Activated naive CD8-positive, alpha-beta T cell treated with anti-CD3 and anti-CD28 coated beads for 36 hours (primary cell): ENCODE data around the gene TAS2R7. TPM values are rescaled to one million over a fixed set of nuclear protein-coding genes. Genes with fewer than 3 reads are reported as not detected.
"Not testable (repeated sequence)": the region's sequence is repeated elsewhere in the genome, so short reads cannot be mapped to it uniquely, and the experiment has no call there.

ENCODE experiments used
- DNase-seq: peaks from one replicate; pipeline ENCODE4 v3.0.0; 2021
- H3K27ac Mint-ChIP-seq: one replicate; pipeline ENCODE4 v1.8.0; 2022; ENCODE audit warnings: mild to moderate bottlenecking, moderate library complexity, mixed read lengths
- H3K27me3 Mint-ChIP-seq: one replicate; pipeline ENCODE4 v1.8.0; 2022; ENCODE audit warnings: mild to moderate bottlenecking, mixed read lengths
- H3K36me3 Mint-ChIP-seq: one replicate; pipeline ENCODE4 v1.8.0; 2021; ENCODE audit warnings: mild to moderate bottlenecking, mixed read lengths
- H3K4me1 Mint-ChIP-seq: one replicate; pipeline ENCODE4 v1.8.0; 2021; ENCODE audit warnings: mixed read lengths
- H3K4me3 Mint-ChIP-seq: one replicate; pipeline ENCODE4 v1.8.0; 2022; ENCODE audit warnings: mild to moderate bottlenecking, moderate library complexity, mixed read lengths
- H3K9me3 Mint-ChIP-seq: one replicate; pipeline ENCODE4 v1.8.0; 2022; ENCODE audit warnings: mixed read lengths
- total RNA-seq, 2 experiments: library from RNA; stranded (reverse); gene quantifications; one replicate each; pipeline ENCODE4 v1.2.3, GENCODE V29; 2021

The TAS2R7 gene, protein sequence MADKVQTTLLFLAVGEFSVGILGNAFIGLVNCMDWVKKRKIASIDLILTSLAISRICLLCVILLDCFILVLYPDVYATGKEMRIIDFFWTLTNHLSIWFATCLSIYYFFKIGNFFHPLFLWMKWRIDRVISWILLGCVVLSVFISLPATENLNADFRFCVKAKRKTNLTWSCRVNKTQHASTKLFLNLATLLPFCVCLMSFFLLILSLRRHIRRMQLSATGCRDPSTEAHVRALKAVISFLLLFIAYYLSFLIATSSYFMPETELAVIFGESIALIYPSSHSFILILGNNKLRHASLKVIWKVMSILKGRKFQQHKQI
- not detected for total RNA-seq

DNA sequence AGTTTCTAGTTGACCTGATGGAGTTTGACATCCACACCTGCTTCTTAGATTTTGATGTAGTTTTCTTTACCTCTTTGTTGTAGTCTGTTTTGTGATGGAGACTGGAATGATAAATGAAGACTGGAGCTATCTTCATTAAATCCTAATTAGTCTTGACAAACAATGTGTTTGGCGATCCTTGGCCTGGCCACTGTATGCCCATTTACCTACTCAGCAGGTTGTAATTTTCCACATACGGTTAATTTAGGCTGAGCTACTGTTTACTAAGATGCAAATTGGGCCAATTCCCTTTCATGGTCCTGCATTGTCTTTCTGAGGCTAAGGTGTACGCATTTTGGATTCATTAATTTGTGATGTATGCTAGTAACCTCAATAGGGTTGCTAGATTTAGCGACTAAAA lies at the start of gene TAS2R7:
Gene TAS2R7, minus strand, starts transcription at position 41 of the 400 bp plus-strand sequence. CDS start 57 bp downstream, outside the sequence.
- H3K27ac Mint-ChIP-seq = no peak within 1 kb of the TSS
- no peaks in the 10 kb centered on the region for H3K9me3 Mint-ChIP-seq
- H3K36me3 Mint-ChIP-seq = no peaks in the 10 kb centered on the region
- peaks cover 37% of the 10 kb centered on the region for H3K27me3 Mint-ChIP-seq
- H3K4me3 Mint-ChIP-seq = no peak within 1 kb of the TSS
- H3K4me1 Mint-ChIP-seq = no peaks in the 10 kb centered on the region
- no peak for DNase-seq

DNA sequence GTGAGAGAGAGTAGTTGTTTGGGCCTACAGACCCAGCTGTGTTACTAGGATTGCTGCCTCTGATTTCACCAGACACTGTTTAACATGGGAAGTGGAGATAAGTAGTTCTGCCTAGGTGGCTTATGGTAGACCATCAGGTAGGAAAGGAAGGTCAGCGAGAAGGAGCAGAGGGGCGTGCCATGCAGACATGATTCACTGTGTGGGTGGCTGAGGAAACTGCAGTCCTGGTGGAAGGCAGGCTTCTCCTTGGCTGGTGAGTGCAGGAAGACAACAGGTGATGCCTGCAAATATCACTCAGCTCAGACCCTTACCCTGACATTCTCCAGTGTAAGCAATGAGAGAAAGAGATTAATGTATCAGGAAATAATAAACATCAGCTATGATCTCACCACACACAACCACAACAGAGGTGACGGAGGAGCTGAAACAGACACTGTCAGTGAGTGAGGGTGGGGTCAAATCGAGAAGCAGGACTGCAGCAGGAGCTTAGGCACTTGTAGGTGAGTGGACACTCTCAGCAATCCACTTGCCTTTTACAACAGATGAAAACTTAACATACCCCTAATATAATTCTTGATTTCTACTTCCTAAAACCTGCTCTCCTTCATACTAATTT lies 48.9 kb upstream of the TAS2R7 start:
- Mint-ChIP-seq H3K36me3 (peaks cover 23% of the 10 kb centered on the region), H3K4me3 (no peak overlapping the region), H3K4me1 (peaks cover 37% of the 10 kb centered on the region), H3K27me3 (no peaks in the 10 kb centered on the region), H3K9me3 (peaks cover 8% of the 10 kb centered on the region), H3K27ac (no peak overlapping the region)
- DNase-seq = no peak

DNA sequence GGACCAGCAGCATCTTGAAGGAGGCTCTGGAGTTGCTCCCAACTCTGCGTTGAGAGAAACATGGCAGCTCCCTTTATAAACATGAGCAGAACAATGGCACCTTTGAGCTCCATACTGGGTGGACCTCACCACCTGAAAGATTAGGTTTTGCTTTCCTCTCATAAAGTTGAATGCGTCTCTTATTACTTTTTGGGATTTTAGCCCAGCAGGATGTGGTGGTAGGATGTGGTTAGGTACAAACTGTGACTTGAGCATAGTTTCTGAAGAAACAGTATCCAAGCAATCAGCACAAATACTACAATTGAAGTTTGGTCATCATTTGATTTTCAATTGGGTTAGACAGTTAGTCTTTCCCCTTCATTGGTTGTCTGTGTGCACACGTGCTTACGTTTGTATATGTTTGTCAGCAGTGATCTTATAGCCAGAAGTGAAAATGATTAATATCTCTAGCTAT lies 47.0 kb upstream of the TAS2R7 start, which contains the start of gene PRR4:
Gene PRR4, minus strand, starts transcription at position 51 of the 454 bp plus-strand sequence. Its CDS starts 38 bp downstream, at position 13.
- H3K27ac Mint-ChIP-seq = no peak within 1 kb of the TSS
- H3K36me3 Mint-ChIP-seq = peaks cover 16% of the 10 kb centered on the region
- no peaks in the 10 kb centered on the region for H3K27me3 Mint-ChIP-seq

GRCh38 chr12:10847744-10848143 lies 45.3 kb upstream of the TAS2R7 start:
- peaks cover 31% of the 10 kb centered on the region for H3K4me1 Mint-ChIP-seq
- peaks cover 19% of the 10 kb centered on the region for H3K36me3 Mint-ChIP-seq
- H3K9me3 Mint-ChIP-seq = no peaks in the 10 kb centered on the region
- H3K27ac Mint-ChIP-seq = no peak overlapping the region
- DNase-seq = no peak
- H3K27me3 Mint-ChIP-seq = no peaks in the 10 kb centered on the region
- H3K4me3 Mint-ChIP-seq = no peak overlapping the region

More for the DNA sequence above, 47.0 kb upstream of the TAS2R7 start, which contains the start of gene PRR4:
- H3K9me3 Mint-ChIP-seq = no peaks in the 10 kb centered on the region
- DNase-seq = peak; percentile 11
- H3K4me1 Mint-ChIP-seq = peaks cover 34% of the 10 kb centered on the region
- no peak within 1 kb of the TSS for H3K4me3 Mint-ChIP-seq

- no peak overlapping the region for H3K27ac Mint-ChIP-seq
- peaks cover 22% of the 10 kb centered on the region for H3K36me3 Mint-ChIP-seq
- no peak for DNase-seq
- H3K4me3 Mint-ChIP-seq = no peak overlapping the region
- H3K4me1 Mint-ChIP-seq = no peaks in the 10 kb centered on the region
- H3K9me3 Mint-ChIP-seq = peaks cover 2% of the 10 kb centered on the region
- H3K27me3 Mint-ChIP-seq = no peaks in the 10 kb centered on the region
These were observed 40.4 kb upstream of the TAS2R7 start for GRCh38 chr12:10842862-10843261.

GRCh38 chr12:10838461-10838860 lies 36.0 kb upstream of the TAS2R7 start:
- DNase-seq = no peak
- Mint-ChIP-seq H3K4me1 (no peaks in the 10 kb centered on the region), H3K27me3 (no peaks in the 10 kb centered on the region), H3K4me3 (no peak overlapping the region), H3K27ac (no peak overlapping the region), H3K9me3 (peaks cover 8% of the 10 kb centered on the region), H3K36me3 (peaks cover 11% of the 10 kb centered on the region)

GRCh38 chr12:10829994-10830393 lies 27.6 kb upstream of the TAS2R7 start:
- Mint-ChIP-seq H3K27me3 (no peaks in the 10 kb centered on the region), H3K4me3 (no peak overlapping the region), H3K36me3 (no peaks in the 10 kb centered on the region), H3K9me3 (no peaks in the 10 kb centered on the region), H3K4me1 (no peaks in the 10 kb centered on the region), H3K27ac (no peak overlapping the region)
- no peak for DNase-seq

- no peaks in the 10 kb centered on the region for H3K4me1 Mint-ChIP-seq
- H3K27me3 Mint-ChIP-seq = no peaks in the 10 kb centered on the region
These were observed 23.8 kb upstream of the TAS2R7 start, which contains the start of gene TAS2R10 for GRCh38 chr12:10826258-10826657. TAS2R10 (minus strand) TSS chr12:10826358; CDS start chr12:10826269, 89 bp downstream.

DNA sequence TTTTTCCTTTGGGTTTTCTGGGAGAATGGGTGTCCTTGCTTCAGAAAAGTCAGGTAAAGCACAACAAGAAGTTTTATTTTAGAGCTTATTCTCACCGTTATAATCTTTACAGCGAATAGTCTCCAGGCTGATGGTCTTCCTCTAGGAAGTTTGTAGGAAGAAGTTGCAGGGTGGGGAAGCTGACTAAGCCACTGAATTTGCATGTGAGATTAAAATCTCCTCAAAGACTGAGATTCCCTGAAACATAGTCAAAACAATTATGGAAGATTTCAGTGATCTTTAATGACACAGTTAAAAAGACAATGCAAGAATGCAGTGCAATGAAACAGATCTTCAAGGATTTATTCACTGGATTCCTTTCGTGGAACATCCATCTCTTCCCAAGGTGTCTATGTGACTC lies 22.5 kb upstream of the TAS2R7 start:
- no peaks in the 10 kb centered on the region for H3K36me3 Mint-ChIP-seq
- no peak overlapping the region for H3K4me3 Mint-ChIP-seq
- no peak for DNase-seq
- no peak overlapping the region for H3K27ac Mint-ChIP-seq
- no peaks in the 10 kb centered on the region for H3K4me1 Mint-ChIP-seq
- H3K27me3 Mint-ChIP-seq = no peaks in the 10 kb centered on the region
- no peaks in the 10 kb centered on the region for H3K9me3 Mint-ChIP-seq

More at GRCh38 chr12:10826258-10826657, 23.8 kb upstream of the TAS2R7 start, which contains the start of gene TAS2R10:
- no peaks in the 10 kb centered on the region for H3K9me3 Mint-ChIP-seq
- no peak within 1 kb of the TSS for H3K4me3 Mint-ChIP-seq
- DNase-seq = no peak
- no peaks in the 10 kb centered on the region for H3K36me3 Mint-ChIP-seq
- no peak within 1 kb of the TSS for H3K27ac Mint-ChIP-seq

GRCh38 chr12:10811883-10812536 lies 9.6 kb upstream of the TAS2R7 start:
- Mint-ChIP-seq H3K27me3 (peaks cover 14% of the 10 kb centered on the region), H3K36me3 (no peaks in the 10 kb centered on the region), H3K4me3 (no peak overlapping the region), H3K4me1 (no peaks in the 10 kb centered on the region), H3K9me3 (no peaks in the 10 kb centered on the region), H3K27ac (no peak overlapping the region)
- DNase-seq = no peak

GRCh38 chr12:10810068-10810467 lies 7.6 kb upstream of the TAS2R7 start, which contains the start of gene TAS2R9:
TAS2R9 (minus strand) TSS chr12:10810168; CDS start chr12:10810075, 93 bp downstream.
- no peak for DNase-seq
- Mint-ChIP-seq H3K4me3 (no peak within 1 kb of the TSS), H3K9me3 (no peaks in the 10 kb centered on the region), H3K27ac (no peak within 1 kb of the TSS), H3K4me1 (no peaks in the 10 kb centered on the region), H3K36me3 (no peaks in the 10 kb centered on the region), H3K27me3 (peaks cover 18% of the 10 kb centered on the region)

DNA sequence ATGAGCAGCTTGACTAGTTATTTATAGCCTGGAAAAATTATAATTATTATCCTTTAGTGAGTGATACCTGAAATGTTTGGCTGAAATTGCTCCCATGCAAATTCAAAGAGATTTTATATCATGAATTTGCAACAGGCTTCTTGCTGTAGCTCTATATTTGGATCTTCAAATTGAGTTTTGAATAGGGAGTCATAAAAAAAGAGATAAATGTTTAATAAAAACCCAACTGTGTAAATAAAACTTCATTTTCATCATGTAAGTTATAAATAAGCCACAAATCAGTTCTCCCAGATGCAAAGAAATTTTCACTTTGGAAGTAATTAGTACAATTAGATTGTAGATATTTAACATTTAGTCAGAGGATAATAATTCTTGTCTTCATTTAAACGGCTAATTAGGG lies 4.8 kb upstream of the TAS2R7 start, which contains the start of gene TAS2R8:
Gene TAS2R8, minus strand, starts transcription at position 101 of the 400 bp plus-strand sequence. CDS start 306 bp downstream, outside the sequence.
- H3K27me3 Mint-ChIP-seq = peaks cover 28% of the 10 kb centered on the region
- no peaks in the 10 kb centered on the region for H3K4me1 Mint-ChIP-seq
- no peaks in the 10 kb centered on the region for H3K9me3 Mint-ChIP-seq
- H3K27ac Mint-ChIP-seq = no peak within 1 kb of the TSS
- H3K4me3 Mint-ChIP-seq = no peak within 1 kb of the TSS
- H3K36me3 Mint-ChIP-seq = no peaks in the 10 kb centered on the region
- DNase-seq = no peak

- DNase-seq = no peak
- Mint-ChIP-seq H3K27me3 (peaks cover 39% of the 10 kb centered on the region), H3K9me3 (no peaks in the 10 kb centered on the region), H3K4me3 (no peak overlapping the region), H3K4me1 (no peaks in the 10 kb centered on the region), H3K36me3 (no peaks in the 10 kb centered on the region), H3K27ac (no peak overlapping the region)
These were observed 686 bp downstream of the TAS2R7 start for GRCh38 chr12:10801741-10802140.

- Mint-ChIP-seq H3K4me1 (no peaks in the 10 kb centered on the region), H3K36me3 (no peaks in the 10 kb centered on the region), H3K9me3 (peaks cover 3% of the 10 kb centered on the region), H3K27me3 (peaks cover 8% of the 10 kb centered on the region), H3K27ac (no peak overlapping the region), H3K4me3 (no peak overlapping the region)
- no peak for DNase-seq
These were observed 8.2 kb downstream of the TAS2R7 start for GRCh38 chr12:10794222-10794621.

DNA sequence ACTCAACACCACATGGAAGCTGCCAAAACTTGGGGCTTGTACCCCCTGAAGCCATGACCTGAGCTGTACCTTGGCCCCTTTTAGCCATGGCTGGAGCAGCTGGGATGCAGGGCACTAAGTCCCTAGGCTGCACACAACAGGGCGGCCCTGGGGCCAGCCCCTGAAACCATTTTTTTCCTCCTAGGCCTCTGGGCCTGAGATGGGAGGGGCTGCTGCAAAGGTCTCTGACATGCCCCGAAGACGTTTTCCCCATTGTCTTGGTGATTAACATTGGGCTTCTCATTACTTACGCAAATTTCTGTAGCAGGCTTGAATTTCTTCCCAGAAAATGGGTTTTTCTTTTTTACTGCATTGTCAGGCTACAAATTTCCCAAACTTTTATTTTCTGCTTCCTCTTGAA lies 10.7 kb downstream of the TAS2R7 start:
- not testable (repeated sequence) for H3K4me1 Mint-ChIP-seq, H3K4me3 Mint-ChIP-seq, H3K36me3 Mint-ChIP-seq, H3K27ac Mint-ChIP-seq, DNase-seq, H3K27me3 Mint-ChIP-seq, H3K9me3 Mint-ChIP-seq
